Fibroblast of skin of left biceps (primary cell): ENCODE results near the gene ARHGEF6.
A peak's percentile ranks its signal among the peaks of the same experiment; 100 is the strongest.
"Not testable (repeated sequence)": the region's sequence is repeated elsewhere in the genome, so short reads cannot be mapped to it uniquely, and the experiment has no call there.

Experiments used
- DNase-seq, 2 experiments: peaks; one replicate each; pipeline ENCODE4 v3.0.0-alpha.2; 2013; ENCODE audit warnings: low read depth in 2 of 2

ARHGEF6 gene

GRCh38 chrX:136781180-136781797, 557 bp upstream of the ARHGEF6 start:
- DNase-seq = no peak

- DNase-seq = no peak
Measured at GRCh38 chrX:136780241-136780640, 491 bp downstream of the ARHGEF6 start.

GRCh38 chrX:136779346-136779781, 1.4 kb downstream of the ARHGEF6 start:
- DNase-seq = no peak

- no peak for DNase-seq
Measured at GRCh38 chrX:136778916-136779315, 1.8 kb downstream of the ARHGEF6 start.

GRCh38 chrX:136778020-136778419, 2.7 kb downstream of the ARHGEF6 start:
- no peak for DNase-seq

GRCh38 chrX:136773648-136774047, 7.1 kb downstream of the ARHGEF6 start:
- DNase-seq = no peak

GRCh38 chrX:136771869-136772268, 8.9 kb downstream of the ARHGEF6 start:
- DNase-seq = not testable (repeated sequence)

- peak; percentile 75 to 77 for DNase-seq
Measured at GRCh38 chrX:136768469-136769084, 12.2 kb downstream of the ARHGEF6 start.

GRCh38 chrX:136767104-136767941, 13.4 kb downstream of the ARHGEF6 start:
- no peak for DNase-seq

GRCh38 chrX:136766785-136767103, 14.0 kb downstream of the ARHGEF6 start:
- DNase-seq = no peak

- DNase-seq = no peak
Measured at GRCh38 chrX:136765821-136766356, 14.8 kb downstream of the ARHGEF6 start.

GRCh38 chrX:136764206-136764605, 16.5 kb downstream of the ARHGEF6 start:
- DNase-seq = no peak

- no peak for DNase-seq
Measured at GRCh38 chrX:136762820-136763452, 17.8 kb downstream of the ARHGEF6 start.

- no peak for DNase-seq
Measured at GRCh38 chrX:136761421-136761820, 19.3 kb downstream of the ARHGEF6 start.

- no peak for DNase-seq
Measured at GRCh38 chrX:136759968-136760367, 20.8 kb downstream of the ARHGEF6 start.

GRCh38 chrX:136755411-136755810, 25.3 kb downstream of the ARHGEF6 start:
- DNase-seq = no peak

GRCh38 chrX:136754651-136755050, 26.1 kb downstream of the ARHGEF6 start:
- no peak for DNase-seq

- no peak for DNase-seq
Measured at GRCh38 chrX:136752796-136753195, 27.9 kb downstream of the ARHGEF6 start.

- DNase-seq = no peak
Measured at GRCh38 chrX:136752346-136752745, 28.4 kb downstream of the ARHGEF6 start.

GRCh38 chrX:136750364-136750763, 30.4 kb downstream of the ARHGEF6 start:
- no peak for DNase-seq

GRCh38 chrX:136747003-136747986, 33.4 kb downstream of the ARHGEF6 start:
- DNase-seq = no peak
